Neural crest cell (in vitro differentiated cells): Measurements from ENCODE around the gene CCDC33. TPM values are rescaled to one million over a fixed set of nuclear protein-coding genes. Genes with fewer than 3 reads are reported as not detected.

Experiments
- DNase-seq: peaks from one replicate; pipeline ENCODE4 v3.0.0; 2021; ENCODE audit warnings: low read depth, mixed read lengths, low spot score
- H3K27ac Mint-ChIP-seq: one replicate; pipeline ENCODE4 v1.8.0; 2021; ENCODE audit warnings: mild to moderate bottlenecking, mixed read lengths; ENCODE audit not compliant: unreplicated experiment
- H3K27me3 Mint-ChIP-seq: 2 replicates; pipeline ENCODE4 v1.8.0; 2021; ENCODE audit warnings: low read depth, mild to moderate bottlenecking, mixed read lengths
- H3K36me3 Mint-ChIP-seq: 2 replicates; pipeline ENCODE4 v1.8.0; 2021; ENCODE audit warnings: low read depth, mild to moderate bottlenecking, mixed read lengths
- H3K4me1 Mint-ChIP-seq: 2 replicates; pipeline ENCODE4 v1.8.0; 2021; ENCODE audit warnings: mixed read lengths
- H3K4me3 Mint-ChIP-seq: one replicate; pipeline ENCODE4 v1.8.0; 2021; ENCODE audit warnings: mild to moderate bottlenecking, mixed read lengths
- H3K9me3 Mint-ChIP-seq: 2 replicates; pipeline ENCODE4 v1.8.0; 2021; ENCODE audit warnings: mixed read lengths
- total RNA-seq: library from RNA; stranded (reverse); gene quantifications from 2 replicates; pipeline ENCODE4 v1.2.1, GENCODE V29; 2021
- TF ChIP-seq, protein P1 (sequence below): fragments of 200-600 bp; sonication (generic); conservative IDR thresholded peaks from 2 replicates; pipeline ENCODE4 v1.5.0; 2021; ENCODE audit warnings: antibody characterized with exemption, mild to moderate bottlenecking

Gene CCDC33
- total RNA-seq, 1 donor from 2014 or later = 15.1 TPM

- H3K27me3 Mint-ChIP-seq = no peaks in the 10 kb centered on the region
- no peak overlapping the region for H3K4me3 Mint-ChIP-seq
- H3K36me3 Mint-ChIP-seq = no peaks in the 10 kb centered on the region
- DNase-seq = no peak
- no peaks in the 10 kb centered on the region for H3K9me3 Mint-ChIP-seq
- TF ChIP-seq, protein P1, sequence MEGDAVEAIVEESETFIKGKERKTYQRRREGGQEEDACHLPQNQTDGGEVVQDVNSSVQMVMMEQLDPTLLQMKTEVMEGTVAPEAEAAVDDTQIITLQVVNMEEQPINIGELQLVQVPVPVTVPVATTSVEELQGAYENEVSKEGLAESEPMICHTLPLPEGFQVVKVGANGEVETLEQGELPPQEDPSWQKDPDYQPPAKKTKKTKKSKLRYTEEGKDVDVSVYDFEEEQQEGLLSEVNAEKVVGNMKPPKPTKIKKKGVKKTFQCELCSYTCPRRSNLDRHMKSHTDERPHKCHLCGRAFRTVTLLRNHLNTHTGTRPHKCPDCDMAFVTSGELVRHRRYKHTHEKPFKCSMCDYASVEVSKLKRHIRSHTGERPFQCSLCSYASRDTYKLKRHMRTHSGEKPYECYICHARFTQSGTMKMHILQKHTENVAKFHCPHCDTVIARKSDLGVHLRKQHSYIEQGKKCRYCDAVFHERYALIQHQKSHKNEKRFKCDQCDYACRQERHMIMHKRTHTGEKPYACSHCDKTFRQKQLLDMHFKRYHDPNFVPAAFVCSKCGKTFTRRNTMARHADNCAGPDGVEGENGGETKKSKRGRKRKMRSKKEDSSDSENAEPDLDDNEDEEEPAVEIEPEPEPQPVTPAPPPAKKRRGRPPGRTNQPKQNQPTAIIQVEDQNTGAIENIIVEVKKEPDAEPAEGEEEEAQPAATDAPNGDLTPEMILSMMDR = no peak
- H3K27ac Mint-ChIP-seq = peak overlapping the region; percentile 87
- H3K4me1 Mint-ChIP-seq = peaks cover 52% of the 10 kb centered on the region
Measured at GRCh38 chr15:74242441-74243185, 6.5 kb downstream of the CCDC33 start.

GRCh38 chr15:74243431-74243830 is 7.3 kb downstream of the CCDC33 start:
- H3K4me1 Mint-ChIP-seq = peaks cover 52% of the 10 kb centered on the region
- H3K27me3 Mint-ChIP-seq = no peaks in the 10 kb centered on the region
- TF ChIP-seq, protein P1 = no peak
- no peaks in the 10 kb centered on the region for H3K9me3 Mint-ChIP-seq
- DNase-seq = no peak
- no peaks in the 10 kb centered on the region for H3K36me3 Mint-ChIP-seq
- no peak overlapping the region for H3K27ac Mint-ChIP-seq
- H3K4me3 Mint-ChIP-seq = no peak overlapping the region

DNA sequence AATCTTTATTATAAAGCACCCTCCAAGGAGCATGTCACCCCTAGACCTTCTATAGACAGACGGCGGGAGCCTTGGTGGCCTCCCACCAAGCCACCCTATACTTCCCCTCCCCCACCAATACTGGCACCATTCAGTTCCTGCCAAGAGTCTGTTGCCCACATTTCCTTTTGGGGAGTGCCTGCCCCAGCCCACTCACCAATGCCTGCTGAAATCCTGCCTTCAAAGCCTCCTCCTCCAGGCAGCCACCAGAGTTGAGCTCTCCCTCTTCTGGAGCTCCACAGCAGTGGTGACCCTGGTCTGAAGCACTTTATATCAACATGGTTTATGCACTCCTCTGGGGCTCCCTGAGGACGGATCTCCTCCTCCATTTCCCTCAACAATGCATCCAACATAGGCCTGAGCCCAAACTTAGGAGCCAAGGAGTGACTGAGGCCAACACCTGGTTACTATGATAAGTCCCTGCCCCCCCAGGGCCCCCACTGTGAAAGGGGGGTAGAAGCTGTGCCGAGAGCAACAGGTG is 8.8 kb downstream of the CCDC33 start:
- DNase-seq = no peak
- peaks cover 43% of the 10 kb centered on the region for H3K4me1 Mint-ChIP-seq
- H3K9me3 Mint-ChIP-seq = no peaks in the 10 kb centered on the region
- H3K27ac Mint-ChIP-seq = no peak overlapping the region
- no peaks in the 10 kb centered on the region for H3K36me3 Mint-ChIP-seq
- no peaks in the 10 kb centered on the region for H3K27me3 Mint-ChIP-seq
- peak overlapping the region; percentile 57 for H3K4me3 Mint-ChIP-seq
- TF ChIP-seq, protein P1 = no peak

- H3K27ac Mint-ChIP-seq = no peak overlapping the region
- H3K4me3 Mint-ChIP-seq = peak overlapping the region; percentile 57
- no peaks in the 10 kb centered on the region for H3K9me3 Mint-ChIP-seq
- TF ChIP-seq, protein P1 = no peak
- no peaks in the 10 kb centered on the region for H3K27me3 Mint-ChIP-seq
- H3K36me3 Mint-ChIP-seq = no peaks in the 10 kb centered on the region
- peaks cover 44% of the 10 kb centered on the region for H3K4me1 Mint-ChIP-seq
- peak; percentile 46 for DNase-seq
Measured at GRCh38 chr15:74245342-74245931, 9.3 kb downstream of the CCDC33 start.

- no peak overlapping the region for H3K4me3 Mint-ChIP-seq
- DNase-seq = no peak
- no peaks in the 10 kb centered on the region for H3K9me3 Mint-ChIP-seq
- H3K4me1 Mint-ChIP-seq = peaks cover 43% of the 10 kb centered on the region
- H3K36me3 Mint-ChIP-seq = no peaks in the 10 kb centered on the region
- TF ChIP-seq, protein P1 = no peak
- peak overlapping the region; percentile 10 for H3K27ac Mint-ChIP-seq
- H3K27me3 Mint-ChIP-seq = no peaks in the 10 kb centered on the region
Measured at GRCh38 chr15:74250266-74250665, 14.1 kb downstream of the CCDC33 start.
